RWPE1 (cell line): ENCODE data around the gene PPDPF.
A peak's percentile ranks its signal among the peaks of the same experiment; 100 is the strongest.

Source experiments
- CTCF ChIA-PET: fragments of 350-600 bp; sonication (Branson Sonifier 250); formaldehyde crosslinking; extraction: SDS; loops from one replicate; lab custom pipeline; 2021; lab: Yijun Ruan, JAX
- POLR2A ChIA-PET: fragments of 400-600 bp; formaldehyde crosslinking; extraction: SDS; loops from one replicate; lab custom pipeline; 2020; ENCODE audit warnings: antibody characterized with exemption; ENCODE audit not compliant: low non-redundant PET; lab: Yijun Ruan, JAX
- DNase-seq: peaks from one replicate; pipeline ENCODE4 v3.0.0; 2012; ENCODE audit warnings: low spot score
- H3K27ac ChIP-seq: fragments of 450-650 bp; 2 replicates; pipeline ENCODE4 v1.5.1; 2017
- TF ChIP-seq, protein P1 (sequence below): fragments of 450-650 bp; conservative IDR thresholded peaks from 2 replicates; pipeline ENCODE4 v1.5.1; 2017; ENCODE audit warnings: low read depth, mild to moderate bottlenecking

Gene PPDPF

DNA sequence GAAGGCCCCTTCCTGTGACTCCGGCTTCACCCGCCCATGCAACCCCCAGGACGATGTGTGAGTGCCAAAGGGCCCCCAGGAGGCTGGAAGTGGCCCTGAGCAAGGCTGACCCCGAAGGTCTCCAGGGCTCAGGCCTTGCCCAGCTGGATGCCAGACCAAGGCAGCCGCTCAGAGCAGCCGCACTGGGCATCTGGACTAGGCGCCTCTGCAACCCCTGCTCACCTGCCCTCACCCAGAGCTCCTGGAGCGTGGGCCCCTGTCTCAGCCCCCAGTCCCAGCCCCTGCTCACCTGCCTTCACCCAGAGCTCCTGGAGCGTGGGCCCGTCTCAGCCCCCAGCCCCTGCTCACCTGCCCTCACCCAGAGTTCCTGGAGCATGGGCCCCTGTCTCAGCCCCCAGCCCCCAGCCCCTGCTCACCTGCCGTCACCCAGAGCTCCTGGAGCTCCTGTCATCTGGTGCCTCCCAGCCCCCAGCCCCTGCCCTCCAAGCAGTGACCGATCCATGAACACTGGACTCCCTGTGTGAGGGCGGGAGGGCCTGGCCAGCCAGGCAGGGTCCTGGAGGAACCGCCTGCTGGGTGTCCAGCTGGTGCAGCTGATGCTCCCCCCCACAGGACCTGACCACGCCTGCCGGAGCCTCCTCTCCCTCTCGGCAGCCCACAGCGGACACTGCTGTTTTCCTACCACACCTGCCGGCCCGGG lies 25.8 kb downstream of the PPDPF start:
- peak overlapping the region; percentile 79 for H3K27ac ChIP-seq
- TF ChIP-seq, protein P1, sequence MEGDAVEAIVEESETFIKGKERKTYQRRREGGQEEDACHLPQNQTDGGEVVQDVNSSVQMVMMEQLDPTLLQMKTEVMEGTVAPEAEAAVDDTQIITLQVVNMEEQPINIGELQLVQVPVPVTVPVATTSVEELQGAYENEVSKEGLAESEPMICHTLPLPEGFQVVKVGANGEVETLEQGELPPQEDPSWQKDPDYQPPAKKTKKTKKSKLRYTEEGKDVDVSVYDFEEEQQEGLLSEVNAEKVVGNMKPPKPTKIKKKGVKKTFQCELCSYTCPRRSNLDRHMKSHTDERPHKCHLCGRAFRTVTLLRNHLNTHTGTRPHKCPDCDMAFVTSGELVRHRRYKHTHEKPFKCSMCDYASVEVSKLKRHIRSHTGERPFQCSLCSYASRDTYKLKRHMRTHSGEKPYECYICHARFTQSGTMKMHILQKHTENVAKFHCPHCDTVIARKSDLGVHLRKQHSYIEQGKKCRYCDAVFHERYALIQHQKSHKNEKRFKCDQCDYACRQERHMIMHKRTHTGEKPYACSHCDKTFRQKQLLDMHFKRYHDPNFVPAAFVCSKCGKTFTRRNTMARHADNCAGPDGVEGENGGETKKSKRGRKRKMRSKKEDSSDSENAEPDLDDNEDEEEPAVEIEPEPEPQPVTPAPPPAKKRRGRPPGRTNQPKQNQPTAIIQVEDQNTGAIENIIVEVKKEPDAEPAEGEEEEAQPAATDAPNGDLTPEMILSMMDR: no peak
- no peak for DNase-seq
- ChIA-PET CTCF (interaction anchor here (1.3 to 1.8 kb wide), 3 partner anchors 8 to 428 kb away, joined by 3 to 5 read pairs (median 5); partner anchors contain the start of gene PTK6), POLR2A (interaction anchor here (0.6 kb wide), 1 partner anchor 195 kb away, joined by 3 read pairs; no protein-coding TSS in a partner anchor)

DNA sequence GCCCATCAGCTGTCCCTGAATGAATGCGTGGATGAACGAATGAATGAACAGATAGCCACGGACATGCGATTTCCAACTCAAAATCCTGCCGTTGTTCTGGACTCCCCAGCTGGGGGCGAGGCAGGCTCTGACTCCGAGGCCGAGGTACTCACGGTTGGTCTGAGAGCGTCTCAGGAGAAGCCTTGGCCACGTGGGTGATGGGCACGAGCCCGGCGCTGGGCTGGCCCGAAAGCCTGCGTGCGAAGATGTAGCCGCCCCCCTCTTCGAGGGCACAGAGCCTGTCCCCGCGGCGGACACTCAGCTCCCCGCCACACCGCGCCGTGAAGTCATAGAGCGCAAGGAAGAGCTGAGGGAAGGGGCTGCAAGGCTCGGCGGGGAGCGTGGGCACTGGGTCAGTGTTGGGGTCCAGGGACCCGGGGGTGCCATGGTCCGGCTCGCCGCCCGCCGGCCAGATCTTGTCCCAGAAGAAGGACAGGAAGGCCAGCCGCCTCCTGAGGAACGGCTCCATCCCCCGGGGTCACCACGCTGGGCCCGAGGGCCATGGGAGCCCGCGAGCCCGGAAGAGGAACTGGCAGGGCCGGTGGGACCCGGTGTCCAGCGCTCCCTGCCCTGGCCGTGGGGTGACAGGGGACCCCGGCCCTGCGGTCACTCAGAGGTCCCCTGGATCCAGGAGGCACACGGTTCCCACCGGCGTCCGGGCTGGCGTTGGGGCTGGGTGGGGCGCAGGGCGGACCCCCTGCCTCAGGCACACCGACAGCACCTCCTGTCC lies 26.6 kb downstream of the PPDPF start:
- POLR2A ChIA-PET: no interaction called here
- CTCF ChIA-PET: interaction anchor here (0.6 to 1.8 kb wide), 4 partner anchors 9 to 427 kb away, joined by 3 to 5 read pairs (median 4); partner anchors contain the start of gene PTK6
- TF ChIP-seq, protein P1: no peak

DNA sequence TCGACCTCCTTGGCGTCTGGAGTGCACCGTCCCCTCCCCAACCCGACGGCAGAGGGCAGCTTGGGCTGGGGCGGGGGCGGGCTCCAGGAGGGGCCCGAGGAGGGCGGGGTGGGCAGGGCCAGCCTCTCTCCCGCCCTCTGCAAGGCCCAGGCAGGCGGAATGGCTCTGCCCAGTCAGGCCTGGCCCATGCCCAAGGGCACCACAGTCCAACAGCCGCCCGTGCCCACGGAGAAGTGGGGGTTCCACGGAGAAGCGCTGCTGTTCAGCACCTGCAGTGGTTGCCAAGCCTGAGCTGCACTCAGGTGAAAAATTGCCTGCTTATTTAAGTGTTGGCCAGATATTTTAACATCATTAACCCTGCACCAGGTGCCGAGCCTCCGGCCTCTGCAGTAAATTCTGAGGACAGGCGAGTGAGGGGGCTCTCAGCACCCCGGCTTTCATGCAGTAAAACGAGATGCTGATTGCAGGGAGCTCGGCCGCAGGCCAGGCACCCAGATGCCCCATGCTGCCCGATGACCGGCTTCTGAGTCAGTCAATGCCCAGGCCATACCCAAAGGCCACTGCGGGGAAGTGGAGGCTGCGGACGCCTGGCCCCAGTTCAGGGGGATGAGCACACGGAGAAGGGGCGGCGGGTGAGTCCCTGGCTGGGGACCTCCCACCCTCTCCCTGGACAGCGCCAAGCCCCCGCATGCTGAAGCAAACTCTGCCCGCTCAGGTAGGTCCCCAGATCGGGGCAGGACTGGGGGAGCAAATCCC lies 27.3 kb downstream of the PPDPF start, which contains the start of gene SRMS:
Gene SRMS (minus strand): TSS at position 25 of the 756 bp plus-strand sequence. CDS start 286 bp downstream, outside the sequence.
- TF ChIP-seq, protein P1: no peak
- ChIA-PET CTCF (interaction anchor here (0.6 kb wide), 1 partner anchor 28 kb away, joined by 4 read pairs; no protein-coding TSS in a partner anchor), POLR2A (no interaction called here)
- no peak for DNase-seq
- H3K27ac ChIP-seq: peak within 1 kb of the TSS; percentile 79

More for the DNA sequence above, 26.6 kb downstream of the PPDPF start:
- H3K27ac ChIP-seq: peak overlapping the region; percentile 79
- no peak for DNase-seq

DNA sequence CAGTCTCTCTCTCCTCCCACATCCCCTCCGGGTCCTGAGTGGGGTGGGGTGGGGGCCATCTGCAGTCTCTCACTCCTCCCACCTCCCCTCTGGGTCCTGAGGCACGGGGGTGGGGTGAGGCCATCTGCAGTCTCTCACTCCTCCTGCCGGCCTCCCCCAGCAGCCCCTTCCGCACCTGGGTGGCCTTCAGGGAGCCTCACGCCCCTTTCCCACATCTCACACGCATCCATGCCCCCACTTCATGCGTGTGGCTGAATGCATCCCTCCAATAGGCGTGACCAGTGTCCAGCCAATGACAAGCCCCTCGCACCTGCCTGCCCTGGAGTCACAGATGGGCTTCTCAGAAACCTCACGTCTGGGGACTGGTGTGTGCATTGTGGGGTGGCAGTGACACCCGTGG lies 28.0 kb downstream of the PPDPF start:
- TF ChIP-seq, protein P1: no peak
- no peak for DNase-seq
- POLR2A ChIA-PET: no interaction called here
- CTCF ChIA-PET: no interaction called here
- no peak overlapping the region for H3K27ac ChIP-seq

DNA sequence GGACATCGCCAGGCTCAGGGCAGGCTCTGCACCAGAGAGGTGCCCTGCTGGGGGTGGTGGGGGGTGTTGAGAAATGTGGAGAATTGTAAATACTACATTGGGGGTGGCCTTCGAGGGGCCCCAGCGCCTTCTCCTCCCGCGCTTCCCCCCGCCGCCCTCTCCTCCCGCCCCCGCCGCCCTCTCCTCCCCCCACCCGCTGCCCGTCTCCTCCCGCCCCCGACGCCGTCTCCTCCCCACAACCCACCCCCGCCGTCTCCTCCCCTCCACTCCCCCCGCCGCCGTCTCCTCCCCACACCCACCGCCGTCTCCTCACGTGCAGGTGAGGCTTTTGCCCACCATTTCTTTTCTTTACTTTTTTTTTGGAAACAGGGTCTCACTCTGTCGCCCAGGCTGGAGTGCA lies 28.5 kb downstream of the PPDPF start:
- ChIA-PET POLR2A (no interaction called here), CTCF (no interaction called here)
- no peak for DNase-seq
- H3K27ac ChIP-seq: no peak overlapping the region
- TF ChIP-seq, protein P1: no peak
